HFFc6 (cell line): ENCODE data around the gene KLHDC9. TPM values are rescaled to one million over a fixed set of nuclear protein-coding genes. Genes with fewer than 3 reads are reported as not detected.
A peak's percentile ranks its signal among the peaks of the same experiment; 100 is the strongest.

Experiments used
- DNase-seq: peaks from one replicate; pipeline ENCODE4 v3.0.0-alpha.2; 2018
- H3K27ac Mint-ChIP-seq: 2 replicates; pipeline ENCODE4 v1.8.0; 2020; ENCODE audit warnings: mild to moderate bottlenecking, mixed read lengths
- H3K27me3 Mint-ChIP-seq: 2 replicates; pipeline ENCODE4 v1.8.0; 2021; ENCODE audit warnings: mild to moderate bottlenecking, moderate library complexity, mixed read lengths; ENCODE audit not compliant: insufficient read depth
- H3K36me3 Mint-ChIP-seq: 2 replicates; pipeline ENCODE4 v1.8.0; 2021; ENCODE audit warnings: low read depth, mixed read lengths
- H3K4me1 Mint-ChIP-seq: 2 replicates; pipeline ENCODE4 v1.8.0; 2020; ENCODE audit warnings: low read depth, mixed read lengths
- H3K4me3 Mint-ChIP-seq: 2 replicates; pipeline ENCODE4 v1.8.0; 2020; ENCODE audit warnings: mild to moderate bottlenecking, moderate library complexity, mixed read lengths
- H3K9me3 Mint-ChIP-seq: 2 replicates; pipeline ENCODE4 v1.8.0; 2020; ENCODE audit warnings: mild to moderate bottlenecking, mixed read lengths
- CTCF ChIP-seq: fragments of 200-600 bp; sonication (generic); IDR thresholded peaks from 2 replicates; pipeline ENCODE4 v1.5.0; 2021; ENCODE audit warnings: antibody characterized with exemption, mild to moderate bottlenecking
- total RNA-seq, 6 experiments: library from RNA; stranded (reverse); fragmentation: NEBNext Ultra II Directional; extraction: Animal tissue kit (Norgen Biotek cat#: 25700); gene quantifications; 2 replicates in 1 of 6; 3 replicates in 5 of 6; pipeline ENCODE4 v1.2.3, GENCODE V29; 2021

KLHDC9 gene
- total RNA-seq, 6 experiments from 2014 or later: 1.3 to 2.7 (median 2.1) TPM

- Mint-ChIP-seq H3K27me3 (peaks cover 11% of the 10 kb centered on the region), H3K36me3 (peaks cover 5% of the 10 kb centered on the region), H3K27ac (no peak overlapping the region), H3K4me3 (no peak overlapping the region), H3K9me3 (no peaks in the 10 kb centered on the region), H3K4me1 (peaks cover 49% of the 10 kb centered on the region)
- TF ChIP-seq CTCF: no peak
- DNase-seq: no peak
Measured at GRCh38 chr1:161096530-161096929, 1.6 kb upstream of the KLHDC9 start.

GRCh38 chr1:161099090-161099802 lies 1.1 kb downstream of the KLHDC9 start:
- peaks cover 11% of the 10 kb centered on the region for H3K27me3 Mint-ChIP-seq
- DNase-seq: no peak
- H3K36me3 Mint-ChIP-seq: peaks cover 5% of the 10 kb centered on the region
- no peaks in the 10 kb centered on the region for H3K9me3 Mint-ChIP-seq
- H3K4me1 Mint-ChIP-seq: peaks cover 29% of the 10 kb centered on the region
- TF ChIP-seq CTCF: no peak
- H3K27ac Mint-ChIP-seq: peak overlapping the region; percentile 34
- peak overlapping the region; percentile 92 for H3K4me3 Mint-ChIP-seq

GRCh38 chr1:161100556-161100955 lies 2.4 kb downstream of the KLHDC9 start:
- Mint-ChIP-seq H3K27ac (no peak overlapping the region), H3K9me3 (no peaks in the 10 kb centered on the region), H3K4me3 (no peak overlapping the region), H3K27me3 (peaks cover 11% of the 10 kb centered on the region), H3K4me1 (peaks cover 29% of the 10 kb centered on the region), H3K36me3 (peaks cover 5% of the 10 kb centered on the region)
- no peak for TF ChIP-seq CTCF
- DNase-seq: no peak

- Mint-ChIP-seq H3K27ac (no peak overlapping the region), H3K4me1 (no peaks in the 10 kb centered on the region; the same call in 1 of the 2 replicates), H3K9me3 (no peaks in the 10 kb centered on the region), H3K4me3 (no peak overlapping the region), H3K27me3 (peaks cover 2% of the 10 kb centered on the region; the same call in 1 of the 2 replicates), H3K36me3 (peaks cover 11% of the 10 kb centered on the region)
- no peak for DNase-seq
- TF ChIP-seq CTCF: no peak
Measured at GRCh38 chr1:161106431-161106830, 8.3 kb downstream of the KLHDC9 start.

GRCh38 chr1:161111117-161111516 lies 13.0 kb downstream of the KLHDC9 start:
- no peak for TF ChIP-seq CTCF
- no peak overlapping the region for H3K4me3 Mint-ChIP-seq
- H3K4me1 Mint-ChIP-seq: peaks cover 37% of the 10 kb centered on the region
- DNase-seq: no peak
- H3K27me3 Mint-ChIP-seq: no peaks in the 10 kb centered on the region; the same call in 1 of the 2 replicates
- peaks cover 11% of the 10 kb centered on the region for H3K36me3 Mint-ChIP-seq
- no peak overlapping the region for H3K27ac Mint-ChIP-seq
- no peaks in the 10 kb centered on the region for H3K9me3 Mint-ChIP-seq
